ENCODE measurements around the gene HPCA.

- no peak for TF ChIP-seq EZH2 (IDR thresholded peaks at IDR 0.05; ENCODE audit: insufficient read depth, poor library complexity, severe bottlenecking)
- TF ChIP-seq EZH2phosphoT487 (IDR thresholded peaks at IDR 0.05; ENCODE audit: insufficient read depth, low read depth) = no peak
These were observed 29.7 kb downstream of the HPCA start for GRCh38 chr1:32915766-32916706.

Data from GM23248 (cell line).